HG03442 (cell line): Measurements from ENCODE around the gene CCDC201.

Experiments
- ATAC-seq: cut with Tn5 transposase; IDR thresholded peaks from one replicate; pipeline ENCODE4 v1.9.1; 2021; ENCODE audit warnings: mild to moderate bottlenecking, moderate library complexity; ENCODE audit not compliant: unreplicated experiment

CCDC201 gene

GRCh38 chr7:45893996-45894664 is 21.2 kb upstream of the CCDC201 start:
- ATAC-seq: no peak

GRCh38 chr7:45893374-45893995 is 20.6 kb upstream of the CCDC201 start:
- ATAC-seq: no peak

GRCh38 chr7:45892407-45893035 is 19.6 kb upstream of the CCDC201 start:
- ATAC-seq: no peak

- no peak for ATAC-seq
Measured at GRCh38 chr7:45891462-45892402, 18.9 kb upstream of the CCDC201 start.

- ATAC-seq: no peak
Measured at GRCh38 chr7:45890902-45891461, 18.1 kb upstream of the CCDC201 start.

- ATAC-seq: no peak
Measured at GRCh38 chr7:45890125-45890901, 17.4 kb upstream of the CCDC201 start.

- ATAC-seq: no peak
Measured at GRCh38 chr7:45889367-45890067, 16.6 kb upstream of the CCDC201 start.

- no peak for ATAC-seq
Measured at GRCh38 chr7:45888993-45889366, 16.1 kb upstream of the CCDC201 start.

- no peak for ATAC-seq
Measured at GRCh38 chr7:45888185-45888992, 15.5 kb upstream of the CCDC201 start, which contains the start of gene IGFBP1. Gene IGFBP1, plus strand, starts transcription at chr7:45888488. Its CDS starts 165 bp downstream, at chr7:45888653.

- ATAC-seq: no peak
Measured at GRCh38 chr7:45886931-45887667, 14.2 kb upstream of the CCDC201 start.

- no peak for ATAC-seq
Measured at GRCh38 chr7:45885264-45885882, 12.5 kb upstream of the CCDC201 start.

- no peak for ATAC-seq
Measured at GRCh38 chr7:45884136-45884535, 11.3 kb upstream of the CCDC201 start.

- ATAC-seq: no peak
Measured at GRCh38 chr7:45882465-45882810, 9.6 kb upstream of the CCDC201 start.

GRCh38 chr7:45881759-45882464 is 9.0 kb upstream of the CCDC201 start:
- no peak for ATAC-seq

- no peak for ATAC-seq
Measured at GRCh38 chr7:45881280-45881758, 8.4 kb upstream of the CCDC201 start.

GRCh38 chr7:45880433-45880860 is 7.6 kb upstream of the CCDC201 start:
- no peak for ATAC-seq
